ENCODE measurements around the gene SMOC1. TPM values are rescaled to one million over a fixed set of nuclear protein-coding genes. Genes with fewer than 3 reads are reported as not detected.

Gene SMOC1
- total RNA-seq, 1 donor from 2014 or later = 89.3 TPM

DNA sequence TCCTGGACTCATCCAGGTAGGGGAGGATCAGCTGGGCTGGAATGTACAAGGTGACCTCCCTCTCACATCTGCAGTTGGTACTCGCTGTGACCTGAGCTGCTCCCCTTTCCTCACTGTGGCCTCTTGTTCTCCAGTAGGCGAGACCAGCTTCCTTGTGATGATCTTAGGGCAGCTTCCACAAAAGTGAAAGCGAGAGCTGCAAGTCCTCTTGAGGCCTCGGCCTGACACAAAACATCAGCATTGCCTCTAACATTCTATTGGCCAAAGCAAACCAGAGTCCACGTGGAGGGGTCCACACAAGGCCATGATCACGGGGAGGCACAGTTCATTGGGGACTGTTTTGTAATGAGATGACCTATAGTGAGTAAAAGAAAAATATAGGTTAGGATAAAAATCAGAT is 127.5 kb downstream of the SMOC1 start:
- DNase-seq (ENCODE audit: low spot score) = no peak
- Mint-ChIP-seq H3K9me3 (no peaks in the 10 kb centered on the region), H3K27me3 (ENCODE audit: insufficient read depth, low read depth) (peaks cover 2% of the 10 kb centered on the region), H3K27ac (no peak overlapping the region), H3K36me3 (peaks cover 12% of the 10 kb centered on the region), H3K4me1 (peaks cover 57% of the 10 kb centered on the region), H3K4me3 (no peak overlapping the region)
- H3F3A ChIP-seq (ENCODE audit: low read depth) = peaks cover 25% of the 10 kb centered on the region
- H3K27ac ChIP-seq = no peak overlapping the region
- H3K9ac ChIP-seq = no peak overlapping the region
- no peak overlapping the region for H3K4me3 ChIP-seq
- H3K27me3 ChIP-seq = no peaks in the 10 kb centered on the region
- no peaks in the 10 kb centered on the region for H3K9me3 ChIP-seq (ENCODE audit: low read depth)
- H3K4me1 ChIP-seq = peaks cover 29% of the 10 kb centered on the region
- no peaks in the 10 kb centered on the region for H3K36me3 ChIP-seq
- peaks cover 53% of the 10 kb centered on the region for H4K20me1 ChIP-seq (ENCODE audit: low read depth)
- H3K4me2 ChIP-seq = no peak overlapping the region
- no peak overlapping the region for H2AFZ ChIP-seq (replicated peaks)
- TF ChIP-seq, protein P1, sequence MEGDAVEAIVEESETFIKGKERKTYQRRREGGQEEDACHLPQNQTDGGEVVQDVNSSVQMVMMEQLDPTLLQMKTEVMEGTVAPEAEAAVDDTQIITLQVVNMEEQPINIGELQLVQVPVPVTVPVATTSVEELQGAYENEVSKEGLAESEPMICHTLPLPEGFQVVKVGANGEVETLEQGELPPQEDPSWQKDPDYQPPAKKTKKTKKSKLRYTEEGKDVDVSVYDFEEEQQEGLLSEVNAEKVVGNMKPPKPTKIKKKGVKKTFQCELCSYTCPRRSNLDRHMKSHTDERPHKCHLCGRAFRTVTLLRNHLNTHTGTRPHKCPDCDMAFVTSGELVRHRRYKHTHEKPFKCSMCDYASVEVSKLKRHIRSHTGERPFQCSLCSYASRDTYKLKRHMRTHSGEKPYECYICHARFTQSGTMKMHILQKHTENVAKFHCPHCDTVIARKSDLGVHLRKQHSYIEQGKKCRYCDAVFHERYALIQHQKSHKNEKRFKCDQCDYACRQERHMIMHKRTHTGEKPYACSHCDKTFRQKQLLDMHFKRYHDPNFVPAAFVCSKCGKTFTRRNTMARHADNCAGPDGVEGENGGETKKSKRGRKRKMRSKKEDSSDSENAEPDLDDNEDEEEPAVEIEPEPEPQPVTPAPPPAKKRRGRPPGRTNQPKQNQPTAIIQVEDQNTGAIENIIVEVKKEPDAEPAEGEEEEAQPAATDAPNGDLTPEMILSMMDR (IDR thresholded peaks at IDR 0.05) = no peak
- no peak for TF ChIP-seq EZH2phosphoT487 (IDR thresholded peaks at IDR 0.05)
- TF ChIP-seq EZH2 (IDR thresholded peaks at IDR 0.05) = no peak
- no peaks in the 10 kb centered on the region for H3K79me2 ChIP-seq (ENCODE audit: low read depth)

DNA sequence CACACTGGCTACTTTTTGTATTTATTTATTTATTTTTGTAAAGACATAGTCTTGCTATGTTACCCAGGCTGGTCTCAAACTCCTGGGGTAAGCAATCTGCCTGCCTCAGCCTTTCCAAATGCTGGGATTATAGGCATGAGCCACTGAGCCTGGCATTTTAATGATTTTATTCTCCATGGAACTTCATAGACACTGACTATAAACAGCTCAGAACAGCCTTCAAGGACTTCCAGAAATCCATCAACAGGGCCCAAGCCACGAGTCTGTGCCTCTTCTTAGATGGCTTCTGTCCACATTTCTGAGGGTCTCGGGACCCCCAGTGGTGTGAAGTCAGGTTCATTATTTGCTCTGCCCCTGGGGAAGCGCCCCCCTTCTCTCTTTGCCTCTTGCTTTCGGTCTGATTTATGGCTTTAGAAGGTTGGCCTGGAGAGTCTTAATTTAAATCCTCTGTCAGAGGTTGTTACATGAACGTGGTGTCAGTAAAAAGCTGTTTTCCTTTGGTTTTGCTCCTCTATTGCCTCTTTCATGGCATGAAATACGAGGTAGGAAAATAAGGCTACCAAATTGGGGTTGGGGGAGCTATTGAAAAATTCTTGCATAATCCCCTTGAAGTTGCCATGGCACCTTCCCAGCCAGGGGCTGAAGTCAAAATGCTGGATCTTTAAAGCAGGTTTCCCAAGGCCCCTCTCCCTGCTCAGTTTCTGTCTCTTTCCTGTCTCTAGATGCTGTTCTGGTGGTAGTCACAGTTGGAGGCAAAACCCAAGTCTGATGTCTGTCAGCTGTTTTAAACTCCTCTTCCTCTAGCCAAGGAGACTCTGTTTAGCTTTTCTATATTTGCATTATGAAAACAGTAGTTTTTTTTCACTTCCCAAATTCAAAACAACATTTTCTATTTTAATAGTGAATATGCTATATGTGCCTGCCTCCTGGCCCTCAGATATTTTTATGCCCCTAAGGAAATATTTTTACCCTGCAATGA is 129.4 kb downstream of the SMOC1 start:
- Histone ChIP-seq H3K27me3 (no peaks in the 10 kb centered on the region), H3K27ac (no peak overlapping the region), H3K4me1 (peaks cover 29% of the 10 kb centered on the region), H3F3A (ENCODE audit: low read depth) (peaks cover 19% of the 10 kb centered on the region), H4K20me1 (ENCODE audit: low read depth) (peaks cover 53% of the 10 kb centered on the region), H3K79me2 (ENCODE audit: low read depth) (no peaks in the 10 kb centered on the region), H3K4me3 (no peak overlapping the region), H2AFZ (replicated peaks) (no peak overlapping the region), H3K9me3 (ENCODE audit: low read depth) (no peaks in the 10 kb centered on the region), H3K36me3 (peaks cover 10% of the 10 kb centered on the region), H3K9ac (no peak overlapping the region), H3K4me2 (no peak overlapping the region)
- TF ChIP-seq EZH2 (IDR thresholded peaks at IDR 0.05) (no peak), EZH2phosphoT487 (IDR thresholded peaks at IDR 0.05) (no peak)
- TF ChIP-seq, protein P1 (IDR thresholded peaks at IDR 0.05) = no peak
- Mint-ChIP-seq H3K27me3 (ENCODE audit: insufficient read depth, low read depth) (peaks cover 2% of the 10 kb centered on the region), H3K27ac (peak overlapping the region; percentile 97), H3K4me3 (peak overlapping the region; percentile 50), H3K9me3 (no peaks in the 10 kb centered on the region), H3K4me1 (peaks cover 61% of the 10 kb centered on the region), H3K36me3 (peaks cover 18% of the 10 kb centered on the region)
- no peak for DNase-seq (ENCODE audit: low spot score)

DNA sequence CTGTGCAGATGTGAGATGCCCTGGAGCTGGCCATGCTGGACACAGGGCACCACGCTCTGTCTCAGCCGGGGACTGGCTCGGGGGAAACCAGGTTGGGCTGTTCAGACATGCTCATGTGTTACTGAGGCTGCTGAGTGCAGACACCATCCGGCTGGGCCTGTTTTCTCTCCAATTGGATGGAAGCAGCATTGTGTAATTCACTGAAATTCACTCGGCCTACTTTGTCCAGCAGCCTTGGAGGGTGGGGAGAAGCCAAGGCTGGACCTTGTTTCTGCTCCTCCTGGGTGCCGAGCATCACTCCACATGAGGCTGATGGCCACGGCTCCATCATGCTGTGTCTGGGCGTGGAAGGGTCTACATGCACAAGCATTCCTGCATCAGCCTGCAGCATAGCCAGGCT is 130.7 kb downstream of the SMOC1 start:
- no peak for DNase-seq (ENCODE audit: low spot score)
- H3K27ac Mint-ChIP-seq = no peak overlapping the region
- no peak overlapping the region for H3K4me2 ChIP-seq
- no peaks in the 10 kb centered on the region for H3K9me3 ChIP-seq (ENCODE audit: low read depth)
- TF ChIP-seq EZH2phosphoT487 (IDR thresholded peaks at IDR 0.05) (no peak), EZH2 (IDR thresholded peaks at IDR 0.05) (no peak)
- TF ChIP-seq, protein P1 (IDR thresholded peaks at IDR 0.05) = no peak
- H3K4me3 ChIP-seq = no peak overlapping the region
- peaks cover 2% of the 10 kb centered on the region for H3K27me3 Mint-ChIP-seq (ENCODE audit: insufficient read depth, low read depth)
- H3K4me3 Mint-ChIP-seq = no peak overlapping the region
- H3K79me2 ChIP-seq (ENCODE audit: low read depth) = no peaks in the 10 kb centered on the region
- peaks cover 40% of the 10 kb centered on the region for H4K20me1 ChIP-seq (ENCODE audit: low read depth)
- H3K27ac ChIP-seq = no peak overlapping the region
- no peak overlapping the region for H2AFZ ChIP-seq (replicated peaks)
- no peak overlapping the region for H3K9ac ChIP-seq
- H3K36me3 Mint-ChIP-seq = peaks cover 14% of the 10 kb centered on the region
- H3K27me3 ChIP-seq = no peaks in the 10 kb centered on the region
- no peaks in the 10 kb centered on the region for H3K9me3 Mint-ChIP-seq
- H3K4me1 ChIP-seq = peaks cover 24% of the 10 kb centered on the region
- H3K4me1 Mint-ChIP-seq = peaks cover 62% of the 10 kb centered on the region
- H3F3A ChIP-seq (ENCODE audit: low read depth) = peaks cover 6% of the 10 kb centered on the region
- peaks cover 17% of the 10 kb centered on the region for H3K36me3 ChIP-seq
